HepG2 (cell line): ENCODE results near the gene LRRC19.

Source experiments
- ARNTL ChIP-seq: sonication (generic); formaldehyde crosslinking; IDR thresholded peaks from 2 replicates; pipeline ENCODE4 v1.4.0; 2020; ENCODE audit warnings: mild to moderate bottlenecking, missing genetic modification reagents
- CREB1 ChIP-seq, 2 experiments: fragments of 450-650 bp in 1 of 2; IDR thresholded peaks; 2 replicates each; pipeline ENCODE4 v1.6.1; 2016 to 2017; ENCODE audit warnings: control low read depth in 1 of 2, mild to moderate bottlenecking in 1 of 2, missing compliant biosample characterization in 1 of 2, missing genetic modification characterization in 1 of 2
- CTCF ChIP-seq: sonication (generic); formaldehyde crosslinking; IDR thresholded peaks from 2 replicates; pipeline ENCODE4 v1.5.0; 2020; ENCODE audit warnings: mild to moderate bottlenecking, missing genetic modification reagents, moderate library complexity
- GABPA ChIP-seq, 2 experiments: IDR thresholded peaks; 2 replicates each; pipeline ENCODE4 v1.6.1; 2011 to 2016; ENCODE audit warnings: low read depth in 2 of 2, low read length in 1 of 2, missing biosample characterization in 1 of 2, missing genetic modification characterization in 1 of 2
- HNRNPLL ChIP-seq: fragments of 200-400 bp; formaldehyde crosslinking; IDR thresholded peaks from 2 replicates; pipeline ENCODE4 v1.6.1; 2017; ENCODE audit warnings: mild to moderate bottlenecking, low read depth, low read length; ENCODE audit not compliant: poor library complexity, severe bottlenecking
- IRF2 ChIP-seq: IDR thresholded peaks from 2 replicates; pipeline ENCODE4 v1.6.1; 2018; ENCODE audit warnings: missing genetic modification reagents, missing compliant biosample characterization
- NR2F2 ChIP-seq: IDR thresholded peaks from 2 replicates; pipeline ENCODE4 v1.6.1; 2012; ENCODE audit warnings: low read depth, inconsistent platforms, borderline replicate concordance
- SMARCC2 ChIP-seq: fragments of 450-650 bp; IDR thresholded peaks from 2 replicates; pipeline ENCODE4 v1.6.1; 2017; ENCODE audit warnings: antibody characterized with exemption, mild to moderate bottlenecking
- SSRP1 ChIP-seq: IDR thresholded peaks from 2 replicates; pipeline ENCODE4 v1.6.1; 2016; ENCODE audit warnings: control low read depth
- ZNF776 ChIP-seq: sonication (generic); formaldehyde crosslinking; IDR thresholded peaks from 2 replicates; pipeline ENCODE4 v1.4.0; 2020; ENCODE audit warnings: mild to moderate bottlenecking, missing genetic modification reagents
- TF ChIP-seq, protein P1 (sequence below): sonication (generic); formaldehyde crosslinking; IDR thresholded peaks from 2 replicates; pipeline ENCODE4 v1.5.1; 2020; ENCODE audit warnings: mild to moderate bottlenecking, missing genetic modification reagents, borderline replicate concordance

DNA sequence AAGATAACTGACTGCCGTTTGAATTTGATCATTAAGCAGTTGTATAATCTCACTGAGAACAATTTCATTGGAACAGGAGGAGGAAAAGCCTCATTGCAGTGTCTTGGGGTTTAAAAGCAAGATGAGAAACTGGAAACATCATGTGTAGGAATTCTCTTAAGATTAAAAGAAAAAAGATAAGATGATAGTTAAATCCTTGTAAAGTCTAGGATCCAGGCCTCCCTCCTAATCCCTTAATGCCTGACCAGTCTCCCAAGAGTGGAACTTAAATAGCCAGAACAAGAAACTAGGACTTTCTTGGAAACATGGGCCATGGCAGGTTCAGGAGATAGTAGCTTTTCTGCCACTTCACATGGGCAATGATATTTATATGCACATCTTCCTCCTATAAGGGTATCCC lies 37.0 kb upstream of the LRRC19 start:
- TF ChIP-seq ZNF776 (CRISPR knock-in tag) = no peak
- TF ChIP-seq CREB1 (IDR thresholded peaks at IDR 0.05) = no peak
- TF ChIP-seq CREB1 (CRISPR knock-in tag; IDR thresholded peaks at IDR 0.05) = no peak
- TF ChIP-seq HNRNPLL = no peak
- TF ChIP-seq IRF2 = no peak
- no peak for TF ChIP-seq ARNTL (CRISPR knock-in tag)
- TF ChIP-seq, protein P1, sequence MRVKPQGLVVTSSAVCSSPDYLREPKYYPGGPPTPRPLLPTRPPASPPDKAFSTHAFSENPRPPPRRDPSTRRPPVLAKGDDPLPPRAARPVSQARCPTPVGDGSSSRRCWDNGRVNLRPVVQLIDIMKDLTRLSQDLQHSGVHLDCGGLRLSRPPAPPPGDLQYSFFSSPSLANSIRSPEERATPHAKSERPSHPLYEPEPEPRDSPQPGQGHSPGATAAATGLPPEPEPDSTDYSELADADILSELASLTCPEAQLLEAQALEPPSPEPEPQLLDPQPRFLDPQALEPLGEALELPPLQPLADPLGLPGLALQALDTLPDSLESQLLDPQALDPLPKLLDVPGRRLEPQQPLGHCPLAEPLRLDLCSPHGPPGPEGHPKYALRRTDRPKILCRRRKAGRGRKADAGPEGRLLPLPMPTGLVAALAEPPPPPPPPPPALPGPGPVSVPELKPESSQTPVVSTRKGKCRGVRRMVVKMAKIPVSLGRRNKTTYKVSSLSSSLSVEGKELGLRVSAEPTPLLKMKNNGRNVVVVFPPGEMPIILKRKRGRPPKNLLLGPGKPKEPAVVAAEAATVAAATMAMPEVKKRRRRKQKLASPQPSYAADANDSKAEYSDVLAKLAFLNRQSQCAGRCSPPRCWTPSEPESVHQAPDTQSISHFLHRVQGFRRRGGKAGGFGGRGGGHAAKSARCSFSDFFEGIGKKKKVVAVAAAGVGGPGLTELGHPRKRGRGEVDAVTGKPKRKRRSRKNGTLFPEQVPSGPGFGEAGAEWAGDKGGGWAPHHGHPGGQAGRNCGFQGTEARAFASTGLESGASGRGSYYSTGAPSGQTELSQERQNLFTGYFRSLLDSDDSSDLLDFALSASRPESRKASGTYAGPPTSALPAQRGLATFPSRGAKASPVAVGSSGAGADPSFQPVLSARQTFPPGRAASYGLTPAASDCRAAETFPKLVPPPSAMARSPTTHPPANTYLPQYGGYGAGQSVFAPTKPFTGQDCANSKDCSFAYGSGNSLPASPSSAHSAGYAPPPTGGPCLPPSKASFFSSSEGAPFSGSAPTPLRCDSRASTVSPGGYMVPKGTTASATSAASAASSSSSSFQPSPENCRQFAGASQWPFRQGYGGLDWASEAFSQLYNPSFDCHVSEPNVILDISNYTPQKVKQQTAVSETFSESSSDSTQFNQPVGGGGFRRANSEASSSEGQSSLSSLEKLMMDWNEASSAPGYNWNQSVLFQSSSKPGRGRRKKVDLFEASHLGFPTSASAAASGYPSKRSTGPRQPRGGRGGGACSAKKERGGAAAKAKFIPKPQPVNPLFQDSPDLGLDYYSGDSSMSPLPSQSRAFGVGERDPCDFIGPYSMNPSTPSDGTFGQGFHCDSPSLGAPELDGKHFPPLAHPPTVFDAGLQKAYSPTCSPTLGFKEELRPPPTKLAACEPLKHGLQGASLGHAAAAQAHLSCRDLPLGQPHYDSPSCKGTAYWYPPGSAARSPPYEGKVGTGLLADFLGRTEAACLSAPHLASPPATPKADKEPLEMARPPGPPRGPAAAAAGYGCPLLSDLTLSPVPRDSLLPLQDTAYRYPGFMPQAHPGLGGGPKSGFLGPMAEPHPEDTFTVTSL = no peak
- no peak for TF ChIP-seq GABPA (IDR thresholded peaks at IDR 0.05; ENCODE audit: low read depth, low read length)
- TF ChIP-seq GABPA (CRISPR knock-in tag; IDR thresholded peaks at IDR 0.05; ENCODE audit: low read depth) = no peak
- TF ChIP-seq CTCF (CRISPR knock-in tag) = no peak
- TF ChIP-seq SSRP1 (CRISPR knock-in tag) = no peak
- no peak for TF ChIP-seq SMARCC2
- TF ChIP-seq NR2F2 = no peak
